Esophagus squamous epithelium (tissue), 4 donors: ENCODE results near the gene SERHL2.
"Not testable (repeated sequence)": the region's sequence is repeated elsewhere in the genome, so short reads cannot be mapped to it uniquely, and the experiment has no call there.

Experiments
- CTCF ChIP-seq, 6 experiments: fragments of 450-650 bp in 4 of 6; fragments of 200-600 bp in 2 of 6; sonication (generic) in 2 of 6; IDR thresholded peaks; one replicate each; pipeline ENCODE4 v1.5.1; 2016 to 2019; ENCODE audit warnings: antibody characterized with exemption in 6 of 6, mild to moderate bottlenecking in 4 of 6, moderate library complexity in 4 of 6
- POLR2A ChIP-seq, 4 donors: fragments of 450-650 bp; IDR thresholded peaks; one replicate each; pipeline ENCODE4 v1.6.1; 2017; ENCODE audit warnings: antibody characterized with exemption in 4 of 4, mild to moderate bottlenecking in 4 of 4, moderate library complexity in 3 of 4

GRCh38 chr22:42531401-42532084, 22.2 kb upstream of the SERHL2 start:
- not testable (repeated sequence) for TF ChIP-seq POLR2A, CTCF (IDR thresholded peaks at IDR 0.05)
